ENCODE measurements around the gene KMT5B. TPM values are rescaled to one million over a fixed set of nuclear protein-coding genes. Genes with fewer than 3 reads are reported as not detected.

Gene KMT5B
- polyA plus RNA-seq, 2 of the 4 experiments (the other 2 are of a cell fraction) = 15.2 to 27.1 TPM

GRCh38 chr11:68212421-68213134, 518 bp downstream of the KMT5B start:
- Histone ChIP-seq H3K4me1 (peaks cover 25% of the 10 kb centered on the region), H3K4me2 (peak overlapping the region; percentile 100), H3K9me3 (no peaks in the 10 kb centered on the region), H3K27ac (peak overlapping the region; percentile 100), H3K4me3 (peak overlapping the region; percentile 91)
- FAIRE-seq (no peak), DNase-seq (ENCODE audit: low read depth in 1 of 2, low spot score in 1 of 2) (peak; percentile 76 to 78), ATAC-seq (peak; percentile 66 to 80)
- 2% methylated on average over 16 of the region's 80 CpGs for WGBS (ENCODE audit: missing lambda C conversion rate)
- ChIA-PET CTCF (interaction anchor here (9.1 kb wide), 1 partner anchor 16 kb away, joined by 88 read pairs; no protein-coding TSS in a partner anchor), POLR2A (no interaction called here)
- peak; percentile 6; the same call in 1 of the 2 replicates for TF ChIP-seq POLR2A (IDR thresholded peaks at IDR 0.05; ENCODE audit: low read length)
- TF ChIP-seq KDM5A (IDR thresholded peaks at IDR 0.05) = peak; percentile 54; the same call in 1 of the 2 replicates
- TF ChIP-seq FOSB (CRISPR knock-in tag; IDR thresholded peaks at IDR 0.05) = no peak
- TF ChIP-seq JUN (IDR thresholded peaks at IDR 0.05) = no peak; a peak in 1 of 5 replicates
- TF ChIP-seq MYC (IDR thresholded peaks at IDR 0.05; ENCODE audit: borderline replicate concordance, low read length) = no peak
- no peak for TF ChIP-seq HDAC2 (IDR thresholded peaks at IDR 0.05)
- TF ChIP-seq, protein P1, sequence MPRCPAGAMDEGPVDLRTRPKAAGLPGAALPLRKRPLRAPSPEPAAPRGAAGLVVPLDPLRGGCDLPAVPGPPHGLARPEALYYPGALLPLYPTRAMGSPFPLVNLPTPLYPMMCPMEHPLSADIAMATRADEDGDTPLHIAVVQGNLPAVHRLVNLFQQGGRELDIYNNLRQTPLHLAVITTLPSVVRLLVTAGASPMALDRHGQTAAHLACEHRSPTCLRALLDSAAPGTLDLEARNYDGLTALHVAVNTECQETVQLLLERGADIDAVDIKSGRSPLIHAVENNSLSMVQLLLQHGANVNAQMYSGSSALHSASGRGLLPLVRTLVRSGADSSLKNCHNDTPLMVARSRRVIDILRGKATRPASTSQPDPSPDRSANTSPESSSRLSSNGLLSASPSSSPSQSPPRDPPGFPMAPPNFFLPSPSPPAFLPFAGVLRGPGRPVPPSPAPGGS (IDR thresholded peaks at IDR 0.05) = peak; percentile 46; the same call in 1 of the 3 replicates
- no peak for TF ChIP-seq CBX2 (IDR thresholded peaks at IDR 0.05; ENCODE audit: borderline replicate concordance, low read depth)
- no peak for TF ChIP-seq SREBF2 (IDR thresholded peaks at IDR 0.05)
- TF ChIP-seq BHLHE40 (IDR thresholded peaks at IDR 0.05; ENCODE audit: low read depth, low read length) = no peak
- peak; percentile 34; the same call in 2 of the 3 replicates for TF ChIP-seq CTCF (IDR thresholded peaks at IDR 0.05)
- TF ChIP-seq, protein P2, sequence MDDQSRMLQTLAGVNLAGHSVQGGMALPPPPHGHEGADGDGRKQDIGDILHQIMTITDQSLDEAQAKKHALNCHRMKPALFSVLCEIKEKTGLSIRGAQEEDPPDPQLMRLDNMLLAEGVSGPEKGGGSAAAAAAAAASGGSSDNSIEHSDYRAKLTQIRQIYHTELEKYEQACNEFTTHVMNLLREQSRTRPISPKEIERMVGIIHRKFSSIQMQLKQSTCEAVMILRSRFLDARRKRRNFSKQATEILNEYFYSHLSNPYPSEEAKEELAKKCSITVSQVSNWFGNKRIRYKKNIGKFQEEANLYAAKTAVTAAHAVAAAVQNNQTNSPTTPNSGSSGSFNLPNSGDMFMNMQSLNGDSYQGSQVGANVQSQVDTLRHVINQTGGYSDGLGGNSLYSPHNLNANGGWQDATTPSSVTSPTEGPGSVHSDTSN (IDR thresholded peaks at IDR 0.05) = no peak

- peaks cover 25% of the 10 kb centered on the region for H3K4me1 ChIP-seq
Measured at GRCh38 chr11:68211546-68211945, 1.6 kb downstream of the KMT5B start.

DNA sequence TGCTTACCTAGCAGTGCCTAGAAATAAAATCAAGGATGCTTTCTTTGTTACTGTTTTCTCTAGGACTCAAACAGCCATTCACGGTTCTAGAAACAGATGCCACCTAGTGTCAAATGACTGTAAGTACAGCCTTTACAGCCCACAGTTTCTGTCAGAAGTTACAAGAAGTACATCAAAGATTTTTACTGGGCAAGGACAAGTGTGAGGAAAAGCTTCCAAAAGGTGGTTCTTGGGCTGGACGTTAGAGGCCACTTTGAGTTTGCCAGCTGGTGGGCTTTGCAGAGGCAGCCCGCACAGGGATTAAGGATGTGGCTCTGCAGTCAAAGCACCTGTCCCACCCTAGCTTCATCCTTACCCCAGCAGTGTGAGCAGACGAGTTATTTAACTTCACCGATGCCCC, 6.9 kb downstream of the KMT5B start:
- Histone ChIP-seq H3K4me3 (no peak overlapping the region), H3K27ac (no peak overlapping the region), H3K4me2 (no peak overlapping the region), H3K9me3 (no peaks in the 10 kb centered on the region), H3K4me1 (peaks cover 22% of the 10 kb centered on the region)
- DNase-seq (ENCODE audit: low read depth in 1 of 2, low spot score in 1 of 2) = peak; percentile 60 to 73
- 38% methylated on average over 5 of the region's 5 CpGs for WGBS (ENCODE audit: missing lambda C conversion rate)
- POLR2A ChIA-PET = no interaction called here
- CTCF ChIA-PET = interaction anchor here (0.5 to 9.1 kb wide), 18 partner anchors 9 to 216 kb away, joined by 3 to 88 read pairs (median 4); partner anchors contain the start of gene ALDH3B1
- TF ChIP-seq ZC3H11A (IDR thresholded peaks at IDR 0.05) (no peak), MAFK (IDR thresholded peaks at IDR 0.05; ENCODE audit: partially characterized antibody) (no peak), CTCF (IDR thresholded peaks at IDR 0.05) (peak; percentile 74), NPAS2 (CRISPR knock-in tag; IDR thresholded peaks at IDR 0.05; ENCODE audit: borderline replicate concordance) (no peak), RAD21 (conservative IDR thresholded peaks at IDR 0.05 in 1 of 2, IDR thresholded peaks at IDR 0.05 in 1 of 2) (peak; percentile 63 to 74), HEYL (CRISPR knock-in tag; IDR thresholded peaks at IDR 0.05) (no peak), SMC3 (IDR thresholded peaks at IDR 0.05) (peak; percentile 67), ESRRA (IDR thresholded peaks at IDR 0.05; ENCODE audit: borderline replicate concordance, low read length) (no peak), HOXB13 (CRISPR knock-in tag; IDR thresholded peaks at IDR 0.05; ENCODE audit: low read depth) (no peak), RNF2 (IDR thresholded peaks at IDR 0.05; ENCODE audit: borderline replicate concordance, low read depth) (no peak)
- ATAC-seq = peak; percentile 65 to 74; a peak in 5 of 6 replicates
- FAIRE-seq = no peak

More at GRCh38 chr11:68211546-68211945, 1.6 kb downstream of the KMT5B start:
- WGBS (ENCODE audit: missing lambda C conversion rate) = 63% methylated on average over 14 of the region's 14 CpGs
- Histone ChIP-seq H3K9me3 (no peaks in the 10 kb centered on the region), H3K4me2 (peak overlapping the region; percentile 100), H3K27ac (no peak overlapping the region), H3K4me3 (peak overlapping the region; percentile 91; the same call in 2 of the 3 replicates)
- ChIA-PET POLR2A (no interaction called here), CTCF (interaction anchor here (1.7 to 9.1 kb wide), 3 partner anchors 15 to 86 kb away, joined by 7 to 88 read pairs (median 9); no protein-coding TSS in a partner anchor)
- FAIRE-seq (no peak), DNase-seq (ENCODE audit: low read depth in 1 of 2, low spot score in 1 of 2) (no peak), ATAC-seq (no peak)
- TF ChIP-seq FOSL2 (IDR thresholded peaks at IDR 0.05) (no peak), FOSL2 (CRISPR knock-in tag; IDR thresholded peaks at IDR 0.05) (no peak), NFE2L2 (conservative IDR thresholded peaks at IDR 0.05; ENCODE audit: low read length) (no peak), MAFK (IDR thresholded peaks at IDR 0.05; ENCODE audit: partially characterized antibody) (no peak), ESRRA (IDR thresholded peaks at IDR 0.05; ENCODE audit: borderline replicate concordance, low read length) (no peak)
